Amniotic epithelial cell (primary cell): ENCODE results near the gene PGAP1.

Experiments
- DNase-seq: peaks from one replicate; pipeline ENCODE4 v3.0.0-alpha.2; 2010; ENCODE audit warnings: low read depth

PGAP1 gene

GRCh38 chr2:196926562-196927375 is at the start of gene PGAP1:
PGAP1 (minus strand) TSS chr2:196926707; CDS start chr2:196926616, 91 bp downstream.
- peak; percentile 81 for DNase-seq

GRCh38 chr2:196974970-196975369 is 48.5 kb upstream of the PGAP1 start:
- no peak for DNase-seq

GRCh38 chr2:196971574-196972279 is 45.2 kb upstream of the PGAP1 start:
- no peak for DNase-seq

GRCh38 chr2:196970099-196970498 is 43.6 kb upstream of the PGAP1 start:
- no peak for DNase-seq

- no peak for DNase-seq
Observed at GRCh38 chr2:196968516-196968915, 42.0 kb upstream of the PGAP1 start.

- no peak for DNase-seq
Observed at GRCh38 chr2:196967775-196968174, 41.3 kb upstream of the PGAP1 start.

- DNase-seq = peak; percentile 67
Observed at GRCh38 chr2:196967116-196967515, 40.6 kb upstream of the PGAP1 start.

- no peak for DNase-seq
Observed at GRCh38 chr2:196966061-196966460, 39.6 kb upstream of the PGAP1 start.

GRCh38 chr2:196965651-196966050 is 39.1 kb upstream of the PGAP1 start:
- no peak for DNase-seq

- no peak for DNase-seq
Observed at GRCh38 chr2:196963961-196964360, 37.5 kb upstream of the PGAP1 start.

GRCh38 chr2:196963043-196963442 is 36.5 kb upstream of the PGAP1 start:
- DNase-seq = peak; percentile 16

GRCh38 chr2:196962325-196962724 is 35.8 kb upstream of the PGAP1 start:
- no peak for DNase-seq

GRCh38 chr2:196961889-196962288 is 35.4 kb upstream of the PGAP1 start:
- no peak for DNase-seq

- DNase-seq = no peak
Observed at GRCh38 chr2:196959734-196960338, 33.3 kb upstream of the PGAP1 start.

- DNase-seq = no peak
Observed at GRCh38 chr2:196959281-196959680, 32.8 kb upstream of the PGAP1 start.

GRCh38 chr2:196957881-196958525 is 31.5 kb upstream of the PGAP1 start:
- DNase-seq = no peak

- no peak for DNase-seq
Observed at GRCh38 chr2:196957442-196957841, 30.9 kb upstream of the PGAP1 start.

- no peak for DNase-seq
Observed at GRCh38 chr2:196956069-196956468, 29.6 kb upstream of the PGAP1 start.

GRCh38 chr2:196955036-196955435 is 28.5 kb upstream of the PGAP1 start:
- DNase-seq = no peak

- DNase-seq = no peak
Observed at GRCh38 chr2:196954001-196954400, 27.5 kb upstream of the PGAP1 start.

- no peak for DNase-seq
Observed at GRCh38 chr2:196952936-196953335, 26.4 kb upstream of the PGAP1 start.

- DNase-seq = no peak
Observed at GRCh38 chr2:196951973-196952372, 25.5 kb upstream of the PGAP1 start.

- no peak for DNase-seq
Observed at GRCh38 chr2:196949116-196949515, 22.6 kb upstream of the PGAP1 start.
